RWPE2 (cell line): ENCODE data around the gene CDH1.
"Not testable (repeated sequence)": the region's sequence is repeated elsewhere in the genome, so short reads cannot be mapped to it uniquely, and the experiment has no call there.

ENCODE experiments used
- ATAC-seq: fragments of 200-7000 bp; cut with Tn5 transposase; 3 replicates; pipeline ENCODE4 v1.9.1; 2021; ENCODE audit warnings: low read depth
- DNase-seq: peaks from one replicate; pipeline ENCODE4 v3.0.0-alpha.2; 2020; ENCODE audit warnings: low spot score
- H3K27ac ChIP-seq: fragments of 450-650 bp; 2 replicates; pipeline ENCODE4 v1.5.1; 2017; ENCODE audit warnings: mild to moderate bottlenecking; ENCODE audit not compliant: poor library complexity, severe bottlenecking
- H3K27me3 ChIP-seq: fragments of 250-450 bp; sonication (Bioruptor Pico); 2 replicates; pipeline ENCODE4 v1.5.1; 2021; ENCODE audit warnings: mild to moderate bottlenecking, moderate library complexity; ENCODE audit not compliant: insufficient read depth, poor library complexity, severe bottlenecking
- H3K36me3 ChIP-seq: fragments of 250-450 bp; sonication (Bioruptor Pico); 2 replicates; pipeline ENCODE4 v1.5.1; 2020; ENCODE audit warnings: low read depth, mild to moderate bottlenecking, moderate library complexity
- H3K4me1 ChIP-seq: fragments of 250-450 bp; sonication (Bioruptor Pico); 2 replicates; pipeline ENCODE4 v1.5.1; 2021; ENCODE audit warnings: mild to moderate bottlenecking, moderate library complexity; ENCODE audit not compliant: insufficient read depth, poor library complexity, severe bottlenecking
- H3K4me3 ChIP-seq: fragments of 250-450 bp; sonication (Bioruptor Pico); 2 replicates; pipeline ENCODE4 v1.5.1; 2021; ENCODE audit warnings: mild to moderate bottlenecking, moderate library complexity; ENCODE audit not compliant: severe bottlenecking
- H3K9me3 ChIP-seq: fragments of 250-450 bp; sonication (Bioruptor Pico); 2 replicates; pipeline ENCODE4 v1.5.1; 2021; ENCODE audit warnings: mild to moderate bottlenecking, moderate library complexity; ENCODE audit not compliant: severe bottlenecking
- TF ChIP-seq, protein P1 (sequence below): fragments of 450-650 bp; IDR thresholded peaks from one replicate; pipeline ENCODE4 v1.5.1; 2017; ENCODE audit warnings: mild to moderate bottlenecking, moderate library complexity; ENCODE audit not compliant: poor library complexity, severe bottlenecking

CDH1 gene

DNA sequence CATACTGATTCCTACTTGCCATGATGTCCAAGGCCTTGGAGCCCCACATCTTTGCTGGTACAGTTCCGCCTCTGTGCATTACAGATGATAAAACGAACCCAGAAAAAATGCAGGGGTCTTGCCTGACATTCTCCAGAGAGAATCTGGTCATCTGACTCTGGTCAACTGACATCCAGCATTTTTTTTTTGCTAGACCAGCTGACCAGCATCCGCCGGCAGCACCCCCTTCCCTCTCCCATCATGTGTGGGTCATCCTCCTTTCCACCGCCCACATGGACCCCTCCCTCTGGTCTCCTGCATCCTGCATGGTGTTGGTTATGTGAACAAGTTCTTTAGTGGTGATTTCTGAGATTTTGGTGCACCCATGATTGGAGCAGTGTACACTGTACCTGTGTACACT, 47.1 kb downstream of the CDH1 start:
- no peak for ATAC-seq

GRCh38 chr16:68784721-68785120, 47.6 kb downstream of the CDH1 start:
- H3K27ac ChIP-seq, result peak overlapping the region; percentile 93
- peaks cover 71% of the 10 kb centered on the region for H3K36me3 ChIP-seq
- H3K9me3 ChIP-seq, result no peaks in the 10 kb centered on the region
- H3K4me1 ChIP-seq, result peaks cover 36% of the 10 kb centered on the region
- no peak overlapping the region for H3K4me3 ChIP-seq
- H3K27me3 ChIP-seq, result no peaks in the 10 kb centered on the region
- ATAC-seq (no peak), DNase-seq (no peak)
- TF ChIP-seq, protein P1, sequence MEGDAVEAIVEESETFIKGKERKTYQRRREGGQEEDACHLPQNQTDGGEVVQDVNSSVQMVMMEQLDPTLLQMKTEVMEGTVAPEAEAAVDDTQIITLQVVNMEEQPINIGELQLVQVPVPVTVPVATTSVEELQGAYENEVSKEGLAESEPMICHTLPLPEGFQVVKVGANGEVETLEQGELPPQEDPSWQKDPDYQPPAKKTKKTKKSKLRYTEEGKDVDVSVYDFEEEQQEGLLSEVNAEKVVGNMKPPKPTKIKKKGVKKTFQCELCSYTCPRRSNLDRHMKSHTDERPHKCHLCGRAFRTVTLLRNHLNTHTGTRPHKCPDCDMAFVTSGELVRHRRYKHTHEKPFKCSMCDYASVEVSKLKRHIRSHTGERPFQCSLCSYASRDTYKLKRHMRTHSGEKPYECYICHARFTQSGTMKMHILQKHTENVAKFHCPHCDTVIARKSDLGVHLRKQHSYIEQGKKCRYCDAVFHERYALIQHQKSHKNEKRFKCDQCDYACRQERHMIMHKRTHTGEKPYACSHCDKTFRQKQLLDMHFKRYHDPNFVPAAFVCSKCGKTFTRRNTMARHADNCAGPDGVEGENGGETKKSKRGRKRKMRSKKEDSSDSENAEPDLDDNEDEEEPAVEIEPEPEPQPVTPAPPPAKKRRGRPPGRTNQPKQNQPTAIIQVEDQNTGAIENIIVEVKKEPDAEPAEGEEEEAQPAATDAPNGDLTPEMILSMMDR, result no peak

More for the DNA sequence above, 47.1 kb downstream of the CDH1 start:
- TF ChIP-seq, protein P1, result no peak
- no peak for DNase-seq
- Histone ChIP-seq H3K4me3 (no peak overlapping the region), H3K4me1 (peaks cover 32% of the 10 kb centered on the region), H3K36me3 (peaks cover 76% of the 10 kb centered on the region), H3K27ac (peak overlapping the region; percentile 93), H3K27me3 (no peaks in the 10 kb centered on the region), H3K9me3 (no peaks in the 10 kb centered on the region)

DNA sequence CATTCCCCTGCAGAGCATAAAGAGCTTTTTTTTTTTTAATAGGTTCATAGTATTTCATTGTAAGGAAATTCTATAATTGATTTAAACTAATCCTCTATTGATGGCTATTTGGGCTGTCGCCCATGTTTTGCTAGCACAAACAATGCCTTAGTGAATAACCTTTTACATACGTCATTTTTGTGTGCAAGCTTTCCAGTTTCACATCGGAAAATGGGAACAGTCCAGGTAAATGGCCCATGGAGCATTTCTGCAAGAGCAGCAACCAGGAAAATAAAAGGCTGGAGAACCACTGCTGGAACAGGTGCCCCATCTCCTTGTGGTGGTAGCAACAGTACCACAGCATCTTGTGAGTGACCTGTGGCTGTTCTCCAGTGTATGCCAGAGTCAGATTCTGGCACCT, 48.6 kb downstream of the CDH1 start:
- TF ChIP-seq, protein P1, result no peak
- Histone ChIP-seq H3K4me3 (no peak overlapping the region), H3K4me1 (peaks cover 45% of the 10 kb centered on the region), H3K27ac (peak overlapping the region; percentile 93), H3K9me3 (no peaks in the 10 kb centered on the region), H3K36me3 (peaks cover 62% of the 10 kb centered on the region), H3K27me3 (no peaks in the 10 kb centered on the region)
- no peak for ATAC-seq
- DNase-seq, result no peak

GRCh38 chr16:68786685-68787418, 49.8 kb downstream of the CDH1 start:
- peaks cover 57% of the 10 kb centered on the region for H3K4me1 ChIP-seq
- no peak overlapping the region for H3K4me3 ChIP-seq
- peaks cover 57% of the 10 kb centered on the region for H3K36me3 ChIP-seq
- no peaks in the 10 kb centered on the region for H3K9me3 ChIP-seq
- DNase-seq (no peak), ATAC-seq (peak; percentile 74)
- TF ChIP-seq, protein P1, result no peak
- H3K27ac ChIP-seq, result peak overlapping the region; percentile 93
- no peaks in the 10 kb centered on the region for H3K27me3 ChIP-seq

DNA sequence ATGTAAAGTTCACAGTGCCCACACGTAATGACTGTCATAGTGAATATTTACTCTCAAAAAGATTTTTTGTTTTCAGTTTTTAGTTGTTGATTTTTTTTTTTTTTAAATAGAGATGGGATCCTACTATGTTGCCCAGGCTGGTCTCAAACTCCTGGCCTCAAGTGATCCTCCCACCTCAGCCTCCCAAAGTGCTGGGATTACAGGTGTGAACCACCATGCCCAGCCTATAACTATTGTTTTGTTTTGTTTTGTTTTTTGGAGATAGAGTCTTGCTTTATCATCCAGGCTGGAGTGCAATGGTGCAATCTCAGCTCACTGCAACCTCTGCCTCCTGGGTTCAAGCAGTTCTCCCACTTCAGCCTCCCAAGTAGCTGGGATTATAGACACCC, 50.3 kb downstream of the CDH1 start:
- Histone ChIP-seq H3K4me1 (peaks cover 60% of the 10 kb centered on the region), H3K27ac (peak overlapping the region; percentile 93), H3K36me3 (peaks cover 62% of the 10 kb centered on the region)
- not testable (repeated sequence) for H3K4me3 ChIP-seq, H3K9me3 ChIP-seq, ATAC-seq, H3K27me3 ChIP-seq, DNase-seq
